Measurements from ENCODE around the gene LEKR1. TPM values are rescaled to one million over a fixed set of nuclear protein-coding genes. Genes with fewer than 3 reads are reported as not detected.
"Not testable (repeated sequence)": the region's sequence is repeated elsewhere in the genome, so short reads cannot be mapped to it uniquely, and the experiment has no call there.

The LEKR1 gene
- total RNA-seq, 2 experiments from 2014 or later, result 1.4 to 1.6 TPM

DNA sequence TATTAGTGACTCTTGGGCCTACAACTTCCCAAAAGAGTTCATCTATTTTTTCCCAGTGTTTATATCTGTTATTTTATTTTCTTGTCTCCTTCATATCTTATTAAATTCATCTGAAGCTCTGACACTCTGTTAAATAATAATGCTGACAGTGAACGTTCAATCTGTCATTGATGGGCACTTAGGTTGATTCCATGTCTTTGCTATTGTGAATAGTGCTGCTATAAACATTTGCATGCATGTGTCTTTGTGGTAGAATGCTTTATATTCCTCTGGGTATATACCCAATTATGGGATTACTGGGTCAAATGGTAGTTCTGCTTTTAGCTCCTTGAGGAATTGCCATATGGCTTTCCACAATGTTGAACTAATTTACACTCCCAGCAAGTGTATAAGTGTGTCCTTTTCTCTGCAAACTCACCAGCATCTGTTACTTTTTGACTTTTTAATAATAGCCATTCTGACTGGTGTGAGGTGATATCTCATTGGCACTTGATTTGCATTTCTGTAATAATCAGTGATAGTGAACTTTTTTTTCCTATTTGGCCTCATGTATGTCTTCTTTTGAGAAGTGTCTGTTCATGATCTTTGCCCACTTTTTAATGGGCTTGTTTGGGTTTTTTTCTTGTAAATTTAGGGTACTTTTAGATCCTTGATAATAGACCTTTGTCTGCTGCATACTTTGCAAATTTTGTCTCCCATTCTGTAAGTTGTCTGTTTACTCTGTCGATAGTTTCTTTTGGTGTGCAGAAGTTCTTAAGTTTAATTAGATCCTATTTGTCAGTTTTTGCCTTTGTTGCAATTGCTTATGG lies 122.5 kb downstream of the LEKR1 start:
- no peaks in the 10 kb centered on the region for H3K9me3 Mint-ChIP-seq
- H3K27ac Mint-ChIP-seq, result no peak overlapping the region
- no peaks in the 10 kb centered on the region for H3K36me3 Mint-ChIP-seq (ENCODE audit: low read depth)
- CTCF ChIA-PET, result no interaction called here
- H3K4me1 Mint-ChIP-seq, result peaks cover 1% of the 10 kb centered on the region
- no peak overlapping the region for H3K4me3 Mint-ChIP-seq
- H3K27me3 Mint-ChIP-seq, result peaks cover 11% of the 10 kb centered on the region
- POLR2A ChIA-PET, result no interaction called here
- DNase-seq, result no peak

DNA sequence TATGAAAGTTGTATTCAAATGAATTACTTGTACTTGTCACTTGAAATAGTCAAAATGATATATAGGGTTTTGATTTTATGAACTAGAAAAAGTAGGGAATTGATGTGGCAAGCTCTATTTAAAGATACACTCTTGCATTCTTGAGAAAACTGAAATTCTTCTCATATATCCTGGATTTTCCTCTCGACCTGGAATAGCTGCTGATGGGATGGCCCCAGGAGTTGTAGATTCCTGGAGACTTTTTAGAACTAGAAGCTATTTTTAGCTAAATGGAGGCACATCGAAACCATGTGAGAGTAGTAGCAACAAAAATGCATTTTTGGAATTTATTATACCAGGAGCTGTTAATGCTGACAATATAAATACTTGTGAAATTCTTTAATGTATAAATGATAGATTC lies 125.9 kb downstream of the LEKR1 start:
- CTCF ChIA-PET, result no interaction called here
- DNase-seq, result no peak
- POLR2A ChIA-PET, result no interaction called here
- H3K9me3 Mint-ChIP-seq, result no peaks in the 10 kb centered on the region
- no peak overlapping the region for H3K4me3 Mint-ChIP-seq
- H3K36me3 Mint-ChIP-seq (ENCODE audit: low read depth), result no peaks in the 10 kb centered on the region
- peaks cover 8% of the 10 kb centered on the region for H3K27me3 Mint-ChIP-seq
- H3K4me1 Mint-ChIP-seq, result peaks cover 1% of the 10 kb centered on the region
- no peak overlapping the region for H3K27ac Mint-ChIP-seq

DNA sequence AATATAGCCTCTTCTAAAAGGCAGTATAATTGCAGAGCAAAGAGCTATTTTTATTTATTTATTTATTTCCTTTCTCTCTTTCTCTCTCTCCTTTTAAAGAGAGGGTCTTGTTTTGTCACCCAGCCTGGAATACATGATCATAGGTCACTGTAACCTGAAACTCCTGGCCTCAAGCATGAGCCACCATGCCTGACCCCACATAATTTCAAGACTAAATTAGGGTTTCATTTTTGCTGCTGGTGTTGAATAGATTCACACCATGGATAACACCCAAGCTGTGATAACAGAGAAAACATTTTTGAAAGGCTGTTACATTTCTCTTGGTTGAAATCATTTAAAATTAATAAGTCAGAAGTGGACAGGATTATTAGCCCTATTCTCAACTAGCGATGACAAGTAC lies 131.6 kb downstream of the LEKR1 start:
- peaks cover 8% of the 10 kb centered on the region for H3K27me3 Mint-ChIP-seq
- H3K4me1 Mint-ChIP-seq, result peaks cover 3% of the 10 kb centered on the region
- H3K9me3 Mint-ChIP-seq, result no peaks in the 10 kb centered on the region
- CTCF ChIA-PET, result interaction anchor here (1.0 kb wide), 1 partner anchor 17 kb away, joined by 3 read pairs; no protein-coding TSS in a partner anchor
- no peak for DNase-seq
- H3K36me3 Mint-ChIP-seq (ENCODE audit: low read depth), result no peaks in the 10 kb centered on the region
- H3K4me3 Mint-ChIP-seq, result no peak overlapping the region
- POLR2A ChIA-PET, result no interaction called here
- no peak overlapping the region for H3K27ac Mint-ChIP-seq

DNA sequence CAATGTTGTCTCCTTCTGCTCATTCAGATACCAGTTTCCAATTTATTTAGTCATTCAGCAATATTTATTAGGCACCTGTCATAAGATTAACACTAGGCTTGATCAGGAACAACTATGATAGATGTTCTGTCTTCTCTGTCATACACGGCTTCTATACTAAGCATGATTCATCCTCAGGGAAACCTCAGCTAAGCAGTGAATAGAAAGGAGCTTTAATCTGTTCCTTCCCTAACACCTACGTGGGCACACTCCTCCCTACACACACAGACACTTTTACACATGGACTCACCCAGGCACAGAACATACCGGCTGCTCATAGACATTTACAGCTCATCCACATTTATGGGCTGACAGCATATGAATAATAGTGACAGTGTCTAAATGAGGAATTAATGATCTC lies 136.9 kb downstream of the LEKR1 start:
- ChIA-PET POLR2A (no interaction called here), CTCF (no interaction called here)
- Mint-ChIP-seq H3K36me3 (ENCODE audit: low read depth) (no peaks in the 10 kb centered on the region), H3K4me1 (peaks cover 2% of the 10 kb centered on the region), H3K9me3 (no peaks in the 10 kb centered on the region), H3K27ac (no peak overlapping the region), H3K27me3 (peaks cover 4% of the 10 kb centered on the region), H3K4me3 (no peak overlapping the region)
- no peak for DNase-seq

DNA sequence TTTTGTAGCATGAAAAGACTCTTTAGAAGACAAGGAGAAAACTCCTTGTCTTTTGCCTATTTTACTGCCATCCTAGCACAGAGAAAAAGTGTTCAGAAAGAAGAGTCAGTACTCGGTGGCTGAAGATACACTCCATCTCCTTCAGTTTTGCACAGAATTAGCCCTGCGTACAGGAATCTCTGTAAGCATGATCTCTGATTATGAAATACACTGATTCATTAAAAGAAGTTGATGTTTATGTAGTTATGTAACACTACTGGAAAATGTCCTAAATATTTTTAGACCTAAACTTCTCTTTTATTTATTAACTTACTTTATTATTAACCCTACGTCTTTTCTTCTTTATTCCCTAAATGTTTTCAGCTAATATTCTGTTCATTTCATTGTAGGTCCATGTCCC lies 138.4 kb downstream of the LEKR1 start:
- ChIA-PET CTCF (no interaction called here), POLR2A (no interaction called here)
- H3K4me1 Mint-ChIP-seq, result no peaks in the 10 kb centered on the region
- DNase-seq, result no peak
- H3K27me3 Mint-ChIP-seq, result peaks cover 8% of the 10 kb centered on the region
- no peaks in the 10 kb centered on the region for H3K9me3 Mint-ChIP-seq
- no peaks in the 10 kb centered on the region for H3K36me3 Mint-ChIP-seq (ENCODE audit: low read depth)
- no peak overlapping the region for H3K4me3 Mint-ChIP-seq
- no peak overlapping the region for H3K27ac Mint-ChIP-seq

DNA sequence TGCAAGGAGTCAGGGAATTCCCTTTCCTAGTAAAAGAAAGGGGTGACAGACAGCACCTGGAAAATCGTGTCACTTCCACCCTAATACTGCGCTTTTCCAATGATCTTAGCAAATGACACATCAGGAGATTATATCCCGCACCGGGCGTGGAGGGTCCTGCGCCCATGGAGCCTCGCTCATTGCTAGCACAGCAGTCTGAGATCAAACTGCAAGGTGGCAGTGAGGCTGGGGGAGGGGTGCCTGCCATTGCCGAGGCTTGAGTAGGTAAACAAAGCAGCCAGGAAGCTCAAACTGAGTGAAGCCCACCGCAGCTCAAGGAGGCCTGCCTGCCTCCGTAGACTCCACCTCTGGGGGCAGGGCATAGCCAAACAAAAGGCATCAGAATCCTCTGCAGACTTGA lies 140.2 kb downstream of the LEKR1 start:
- CTCF ChIA-PET; H3K4me1 Mint-ChIP-seq; H3K36me3 Mint-ChIP-seq (ENCODE audit: low read depth); DNase-seq; H3K27ac Mint-ChIP-seq; POLR2A ChIA-PET; H3K4me3 Mint-ChIP-seq; H3K9me3 Mint-ChIP-seq: not testable (repeated sequence)
- H3K27me3 Mint-ChIP-seq, result peaks cover 10% of the 10 kb centered on the region

DNA sequence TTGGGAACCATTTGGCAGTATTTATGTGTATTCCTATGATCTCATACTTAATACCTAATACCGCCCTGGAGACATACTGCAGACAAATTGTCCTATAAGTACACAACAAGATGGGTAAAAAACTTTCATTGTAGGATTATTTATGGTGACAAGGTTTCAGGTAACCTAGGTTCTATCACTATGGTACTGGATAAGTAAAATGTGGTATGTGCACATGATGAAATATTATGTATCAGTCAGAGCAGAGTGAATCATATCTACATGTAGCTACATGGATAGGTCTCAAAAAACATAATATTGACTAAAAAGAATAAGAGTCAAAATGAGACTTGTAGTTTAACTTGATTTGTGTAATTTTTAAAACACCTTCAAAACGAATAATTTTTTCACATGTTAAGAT lies 147.8 kb downstream of the LEKR1 start:
- Mint-ChIP-seq H3K4me3 (no peak overlapping the region), H3K27me3 (peaks cover 7% of the 10 kb centered on the region), H3K9me3 (no peaks in the 10 kb centered on the region), H3K4me1 (peaks cover 11% of the 10 kb centered on the region), H3K36me3 (ENCODE audit: low read depth) (no peaks in the 10 kb centered on the region), H3K27ac (no peak overlapping the region)
- ChIA-PET CTCF (no interaction called here), POLR2A (no interaction called here)
- no peak for DNase-seq

DNA sequence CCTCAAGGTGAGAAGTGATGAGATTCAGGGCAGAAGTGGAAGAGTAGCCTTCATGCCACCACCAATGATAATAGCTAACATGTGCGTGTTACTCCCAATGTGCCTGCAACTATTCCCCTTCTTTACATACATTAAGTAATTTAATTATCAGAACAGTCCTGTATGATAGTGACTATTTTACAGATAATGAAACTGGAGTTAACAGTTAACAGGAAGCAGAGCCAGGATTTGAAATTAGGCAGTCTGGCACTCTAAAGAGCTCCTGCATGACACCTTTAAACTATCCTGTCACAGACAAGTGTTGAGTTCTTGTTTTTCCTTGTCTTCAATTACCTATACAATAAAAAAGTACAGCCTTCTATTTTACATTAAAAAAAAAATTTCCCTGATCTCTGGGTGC lies 148.8 kb downstream of the LEKR1 start:
- DNase-seq, result no peak
- Mint-ChIP-seq H3K27me3 (peaks cover 4% of the 10 kb centered on the region), H3K36me3 (ENCODE audit: low read depth) (no peaks in the 10 kb centered on the region), H3K27ac (no peak overlapping the region), H3K4me1 (peaks cover 11% of the 10 kb centered on the region), H3K9me3 (no peaks in the 10 kb centered on the region), H3K4me3 (no peak overlapping the region)
- CTCF ChIA-PET, result interaction anchor here (1.2 kb wide), 1 partner anchor 17 kb away, joined by 3 read pairs; no protein-coding TSS in a partner anchor
- POLR2A ChIA-PET, result no interaction called here

DNA sequence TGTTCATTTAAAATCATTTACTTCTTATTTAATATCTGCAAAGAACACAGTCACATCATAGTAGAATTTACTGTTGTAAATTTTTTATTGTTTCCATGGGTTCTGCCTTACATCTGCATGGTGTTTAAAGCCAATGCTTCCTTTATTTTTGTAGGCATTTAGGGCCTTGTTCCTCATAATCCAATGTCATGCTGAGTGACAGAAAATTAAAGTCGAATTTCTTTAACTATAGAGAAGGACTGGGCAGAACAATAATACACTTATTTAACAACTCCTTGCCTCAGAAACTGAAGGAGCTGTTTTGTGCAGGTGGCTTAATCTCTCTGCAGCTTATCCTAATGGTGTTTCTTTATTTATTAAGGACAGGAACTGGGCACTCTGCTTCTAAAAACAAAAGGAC lies 149.6 kb downstream of the LEKR1 start:
- Mint-ChIP-seq H3K27ac (no peak overlapping the region), H3K27me3 (peaks cover 2% of the 10 kb centered on the region), H3K4me1 (peaks cover 11% of the 10 kb centered on the region), H3K4me3 (no peak overlapping the region), H3K36me3 (ENCODE audit: low read depth) (no peaks in the 10 kb centered on the region), H3K9me3 (no peaks in the 10 kb centered on the region)
- DNase-seq, result no peak
- ChIA-PET POLR2A (no interaction called here), CTCF (no interaction called here)

DNA sequence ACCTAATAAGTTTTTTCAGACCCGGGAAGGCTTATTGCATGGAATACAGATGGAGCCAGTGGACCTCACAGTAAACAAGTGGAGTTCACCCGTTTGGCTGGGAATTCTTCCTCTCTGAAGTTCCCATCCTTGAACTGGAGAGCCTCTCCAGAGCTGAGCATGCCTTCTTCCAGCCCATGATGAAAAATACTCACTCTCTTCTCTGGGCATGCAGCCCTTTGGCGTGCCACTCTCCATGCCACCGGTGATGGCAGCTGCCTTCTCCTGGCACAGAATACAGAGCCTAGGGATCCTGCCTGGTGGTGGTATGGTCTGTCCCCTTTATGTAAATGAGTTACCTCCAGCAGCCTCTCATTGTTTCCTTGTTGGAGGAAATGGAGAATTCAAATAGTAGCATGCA lies 150.8 kb downstream of the LEKR1 start:
- Mint-ChIP-seq H3K27ac (no peak overlapping the region), H3K27me3 (peaks cover 1% of the 10 kb centered on the region)

DNA sequence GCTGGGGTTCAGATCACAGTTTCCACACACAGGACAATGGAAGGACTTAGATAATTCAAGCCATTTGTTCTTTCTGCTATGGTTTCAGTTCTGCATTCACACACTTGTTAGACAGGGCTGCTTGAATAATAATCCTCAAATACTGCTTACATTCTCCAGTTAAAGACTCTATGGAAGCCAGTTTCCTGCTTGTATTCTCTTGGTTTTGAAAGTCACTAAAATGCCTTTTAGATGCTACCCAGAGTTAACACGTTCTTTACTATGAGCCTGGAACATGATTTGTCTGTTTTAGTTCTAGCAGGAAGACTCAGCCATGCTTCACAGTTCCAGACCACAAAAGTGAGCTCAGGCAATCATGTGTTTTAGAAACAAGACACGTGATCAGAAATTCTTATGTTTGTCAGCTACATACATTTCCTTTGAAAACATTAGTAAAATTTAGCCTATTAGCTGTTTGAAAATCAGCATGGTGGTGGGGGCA lies 152.4 kb downstream of the LEKR1 start:
- Mint-ChIP-seq H3K36me3 (ENCODE audit: low read depth) (no peaks in the 10 kb centered on the region), H3K27ac (no peak overlapping the region), H3K4me3 (no peak overlapping the region), H3K9me3 (no peaks in the 10 kb centered on the region), H3K4me1 (peaks cover 11% of the 10 kb centered on the region), H3K27me3 (peaks cover 1% of the 10 kb centered on the region)
- POLR2A ChIA-PET, result interaction anchor here (1.4 kb wide), 1 partner anchor 87 kb away, joined by 4 read pairs; no protein-coding TSS in a partner anchor
- CTCF ChIA-PET, result no interaction called here
- DNase-seq, result no peak

More for the DNA sequence above, 150.8 kb downstream of the LEKR1 start:
- Mint-ChIP-seq H3K4me3 (no peak overlapping the region), H3K9me3 (no peaks in the 10 kb centered on the region), H3K4me1 (peaks cover 11% of the 10 kb centered on the region), H3K36me3 (ENCODE audit: low read depth) (no peaks in the 10 kb centered on the region)
- ChIA-PET CTCF (no interaction called here), POLR2A (no interaction called here)
- no peak for DNase-seq

DNA sequence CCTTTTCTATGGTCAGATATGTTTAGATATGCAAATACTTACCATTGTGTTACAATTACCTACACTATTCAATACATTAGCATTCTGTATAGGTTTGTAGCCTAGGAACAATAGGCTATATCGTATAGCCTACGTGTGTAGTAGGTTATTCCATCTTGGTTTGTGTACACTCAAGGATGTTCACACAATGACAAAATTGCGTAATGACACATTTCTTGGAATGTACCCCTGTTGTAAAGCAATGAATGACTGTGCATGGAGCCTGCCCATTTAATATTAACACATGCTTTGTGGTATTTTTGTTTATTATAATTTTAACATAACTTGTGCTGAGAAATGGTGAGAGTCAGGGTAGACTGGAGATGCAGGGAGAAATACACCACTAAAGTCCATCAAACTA lies 154.9 kb downstream of the LEKR1 start:
- Mint-ChIP-seq H3K4me3 (no peak overlapping the region), H3K27ac (no peak overlapping the region), H3K4me1 (peaks cover 10% of the 10 kb centered on the region), H3K36me3 (ENCODE audit: low read depth) (no peaks in the 10 kb centered on the region), H3K9me3 (no peaks in the 10 kb centered on the region), H3K27me3 (peaks cover 1% of the 10 kb centered on the region)
- ChIA-PET POLR2A (no interaction called here), CTCF (no interaction called here)
- DNase-seq, result no peak

DNA sequence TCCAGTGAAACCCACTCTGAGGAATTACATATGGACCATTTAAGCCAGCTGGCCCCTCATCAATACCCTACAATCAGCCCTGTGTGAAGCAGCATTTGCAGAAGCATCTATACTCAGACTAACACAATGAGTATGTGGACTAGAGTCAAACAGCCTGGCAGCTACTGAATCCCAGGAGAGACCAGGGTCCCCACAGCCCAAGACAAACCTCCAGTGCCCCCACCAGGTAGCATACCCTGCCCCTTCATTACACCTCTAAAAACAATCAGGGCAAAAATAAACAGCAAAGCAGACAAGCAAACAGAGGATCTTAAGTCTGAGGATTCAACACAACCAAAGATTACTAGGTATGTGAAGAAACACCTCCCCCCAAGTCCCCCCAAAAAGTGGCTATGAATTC lies 157.4 kb downstream of the LEKR1 start:
- H3K9me3 Mint-ChIP-seq, result no peaks in the 10 kb centered on the region
- no peak for DNase-seq
- H3K4me1 Mint-ChIP-seq, result peaks cover 4% of the 10 kb centered on the region
- POLR2A ChIA-PET, result no interaction called here
- H3K27me3 Mint-ChIP-seq, result no peaks in the 10 kb centered on the region
- H3K4me3 Mint-ChIP-seq, result no peak overlapping the region
- CTCF ChIA-PET, result no interaction called here
- H3K27ac Mint-ChIP-seq, result no peak overlapping the region
- no peaks in the 10 kb centered on the region for H3K36me3 Mint-ChIP-seq (ENCODE audit: low read depth)

DNA sequence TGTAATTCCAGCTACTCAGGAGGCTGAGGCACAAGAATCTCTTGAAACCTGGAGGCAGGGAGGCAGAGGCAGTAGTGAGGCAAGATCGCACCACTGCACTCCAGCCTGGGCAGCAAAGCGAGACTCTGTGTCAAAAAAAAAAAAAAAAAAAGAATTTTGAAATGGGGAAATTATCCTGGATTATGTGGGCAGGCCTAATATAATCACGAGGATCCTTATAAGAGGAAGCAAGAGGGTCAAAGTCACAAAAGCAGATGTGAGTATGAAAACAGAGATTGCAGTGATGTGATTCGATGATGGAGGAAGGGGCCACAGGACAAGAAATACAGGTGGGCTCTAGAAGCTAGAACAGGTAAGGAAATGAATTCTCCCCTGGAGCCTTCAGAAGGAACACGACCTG lies 159.6 kb downstream of the LEKR1 start:
- DNase-seq, result no peak
- H3K27me3 Mint-ChIP-seq, result peaks cover 2% of the 10 kb centered on the region
- ChIA-PET POLR2A (no interaction called here), CTCF (interaction anchor here (0.7 kb wide), 1 partner anchor 448 kb away, joined by 4 read pairs; no protein-coding TSS in a partner anchor)
- no peaks in the 10 kb centered on the region for H3K4me1 Mint-ChIP-seq
- no peaks in the 10 kb centered on the region for H3K9me3 Mint-ChIP-seq
- no peak overlapping the region for H3K27ac Mint-ChIP-seq
- no peaks in the 10 kb centered on the region for H3K36me3 Mint-ChIP-seq (ENCODE audit: low read depth)
- no peak overlapping the region for H3K4me3 Mint-ChIP-seq

Data from activated CD4-positive, alpha-beta memory T cell treated with anti-CD3 and anti-CD28 coated beads, Interleukin-2, amount 10 ng/mL, durations not matched to agents 7 days and 5 days (primary cell).